Measurements from ENCODE around the gene METTL27. TPM values are rescaled to one million over a fixed set of nuclear protein-coding genes. Genes with fewer than 3 reads are reported as not detected.

Gene METTL27
- total RNA-seq, 4 donors from 2014 or later: 0.34 to 4.4 TPM; not detected in 2

Other genes with a start within 250 kb of the METTL27 start
- gene MLXIPL, start 218.0 kb downstream of the METTL27 start, total RNA-seq: 10 to 100 TPM in 1 of 4 donors, 1 to 10 TPM in 2, under 1 TPM in 1; 0.53 to 13.5 (median 2.9) TPM
- 1 to 10 TPM in 1 of 4 donors, under 1 TPM in 1, not detected in 2; 0.97 to 1.3 TPM for gene VPS37D, start 174.7 kb downstream of the METTL27 start, total RNA-seq
- gene DNAJC30, start 159.1 kb downstream of the METTL27 start, total RNA-seq: 1 to 10 TPM; 2.7 to 5.7 (median 4.8) TPM
- gene BUD23, start 158.9 kb downstream of the METTL27 start, total RNA-seq: 10 to 100 TPM; 24.9 to 44.7 (median 42.6) TPM
- 1 to 10 TPM in 3 of 4 donors, under 1 TPM in 1; 0.94 to 4.0 (median 1.8) TPM for gene STX1A, start 122.8 kb downstream of the METTL27 start, total RNA-seq
- gene ABHD11, start 103.7 kb downstream of the METTL27 start, total RNA-seq: 10 to 100 TPM in 3 of 4 donors, 1 to 10 TPM in 1; 8.3 to 22.6 (median 19.3) TPM
- gene CLDN3, start 72.2 kb downstream of the METTL27 start, total RNA-seq: 1 to 10 TPM in 1 of 4 donors, not detected in 3; 1.3 TPM
- gene CLDN4, start 11.5 kb downstream of the METTL27 start, total RNA-seq: 100 to 1,000 TPM in 3 of 4 donors, 10 to 100 TPM in 1; 99.4 to 436 (median 200) TPM
- not detected for gene TMEM270, start 18.6 kb upstream of the METTL27 start, total RNA-seq
- gene ELN, start 185.7 kb upstream of the METTL27 start, total RNA-seq: 100 to 1,000 TPM in 1 of 4 donors, 10 to 100 TPM in 2, 1 to 10 TPM in 1; 8.9 to 182 (median 20.3) TPM
- gene LIMK1, start 241.3 kb upstream of the METTL27 start, total RNA-seq: 10 to 100 TPM in 3 of 4 donors, 1 to 10 TPM in 1; 8.0 to 13.2 (median 12.2) TPM

Data from esophagus squamous epithelium (tissue), 4 donors.